ENCODE data around the gene DCST1.

Gene DCST1

DNA sequence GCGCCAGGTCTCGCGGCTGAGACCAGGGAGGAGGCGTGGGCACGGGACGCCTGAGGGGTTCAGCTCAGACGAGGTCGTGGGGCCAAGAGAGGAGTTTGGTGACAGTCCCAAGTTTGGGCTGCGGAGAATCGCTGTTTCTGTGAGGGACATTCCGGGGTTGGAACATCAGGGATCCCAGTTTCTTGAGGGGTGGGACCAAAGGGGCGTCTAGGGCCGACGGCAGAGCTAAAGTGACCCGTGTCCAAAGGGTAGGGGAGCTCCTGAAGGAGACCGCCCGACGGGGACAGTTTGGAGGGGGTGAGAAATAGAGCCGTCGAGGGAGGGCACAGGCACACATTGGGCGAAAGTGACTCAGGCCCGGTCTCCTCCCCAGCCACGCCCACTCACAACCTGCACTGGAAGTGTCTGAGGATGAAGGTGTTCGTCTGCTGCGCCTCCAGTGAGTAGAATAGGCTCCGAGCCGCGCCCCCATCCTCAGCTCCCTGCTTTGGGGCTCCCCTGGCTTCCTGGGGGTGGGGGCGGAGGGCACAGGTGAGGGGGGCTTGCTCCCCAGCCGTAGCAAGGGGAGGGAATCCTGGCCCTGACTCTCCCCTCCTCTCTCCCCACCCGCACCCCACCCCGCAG, 52.0 kb downstream of the DCST1 start:
- FAIRE-seq (peak; percentile 20), DNase-seq (ENCODE audit: low spot score) (peak; percentile 69)

- no peak for FAIRE-seq
- DNase-seq (ENCODE audit: low spot score): peak; percentile 78
These were observed 52.6 kb downstream of the DCST1 start for GRCh38 chr1:155086128-155086741.

- FAIRE-seq (no peak), DNase-seq (ENCODE audit: low spot score) (no peak)
These were observed 53.4 kb downstream of the DCST1 start for GRCh38 chr1:155086856-155087535.

DNA sequence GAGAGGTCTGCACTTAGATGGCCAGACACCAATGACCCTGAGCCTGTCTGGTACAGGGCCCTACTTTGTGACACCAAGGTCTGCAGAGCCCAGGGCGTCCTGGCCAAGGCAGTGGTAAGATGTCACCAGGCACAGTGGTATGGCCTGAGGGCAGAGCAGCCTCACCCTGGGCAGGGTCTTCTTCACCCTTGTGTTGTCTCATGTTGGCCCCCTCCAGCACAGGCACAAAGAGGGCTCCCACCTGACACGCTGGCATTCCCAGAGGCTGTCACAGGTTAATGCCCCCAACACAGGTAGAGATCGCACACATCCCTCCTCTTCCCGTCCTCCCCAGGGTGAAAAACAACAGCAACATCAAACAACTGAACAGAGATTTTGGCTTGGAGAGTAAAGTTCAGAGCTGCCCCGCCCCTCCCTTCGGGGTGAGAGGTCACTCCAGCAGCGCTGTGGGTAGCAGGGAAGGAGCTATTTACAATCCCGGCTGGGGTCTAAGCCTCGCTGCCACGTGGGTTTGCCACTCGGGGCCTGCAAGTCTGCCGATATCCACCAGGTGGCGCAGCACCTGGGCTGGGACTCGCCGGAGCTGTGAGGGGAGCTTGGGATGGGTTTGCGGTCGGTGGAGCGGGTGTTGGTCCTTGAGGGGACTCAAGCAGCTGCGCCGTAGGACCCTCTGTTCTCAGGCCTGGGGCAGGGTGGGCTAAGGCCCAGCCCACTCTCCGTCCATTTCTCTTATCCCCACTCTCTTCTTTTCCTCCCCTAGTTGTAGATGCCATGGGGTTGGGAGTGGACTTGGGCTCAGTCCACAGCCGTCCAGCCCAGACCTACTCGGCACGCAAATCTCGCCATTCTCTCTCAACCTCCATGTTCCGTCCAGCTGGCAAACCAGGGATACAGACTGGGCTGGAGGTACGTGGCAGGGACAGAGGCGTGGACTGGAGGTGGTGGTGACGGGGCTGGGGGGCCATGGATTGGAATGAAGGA, 57.7 kb downstream of the DCST1 start:
- DNase-seq (ENCODE audit: low spot score): peak; percentile 78
- no peak for FAIRE-seq

- DNase-seq (ENCODE audit: low spot score): no peak
- FAIRE-seq: no peak
These were observed 58.5 kb downstream of the DCST1 start for GRCh38 chr1:155092131-155092530.

DNA sequence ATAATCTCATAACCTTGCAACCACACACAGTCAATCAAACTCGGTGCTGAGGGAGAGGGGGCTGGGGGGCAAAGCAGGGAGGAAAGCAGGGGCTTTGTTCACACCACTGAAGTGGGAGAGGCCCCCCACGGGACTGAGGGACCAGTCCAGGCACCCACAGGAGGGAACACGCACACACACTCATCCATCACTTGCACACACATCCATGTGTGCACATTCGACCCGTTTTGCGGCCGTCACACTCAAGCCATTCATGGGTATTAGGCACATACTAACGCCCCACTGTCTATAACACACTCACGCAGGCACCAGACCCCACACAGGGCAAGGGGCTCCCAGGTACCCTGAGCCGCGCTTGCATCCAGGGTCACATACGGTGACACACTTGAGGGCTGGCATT, 59.0 kb downstream of the DCST1 start:
- no peak for FAIRE-seq

DNA sequence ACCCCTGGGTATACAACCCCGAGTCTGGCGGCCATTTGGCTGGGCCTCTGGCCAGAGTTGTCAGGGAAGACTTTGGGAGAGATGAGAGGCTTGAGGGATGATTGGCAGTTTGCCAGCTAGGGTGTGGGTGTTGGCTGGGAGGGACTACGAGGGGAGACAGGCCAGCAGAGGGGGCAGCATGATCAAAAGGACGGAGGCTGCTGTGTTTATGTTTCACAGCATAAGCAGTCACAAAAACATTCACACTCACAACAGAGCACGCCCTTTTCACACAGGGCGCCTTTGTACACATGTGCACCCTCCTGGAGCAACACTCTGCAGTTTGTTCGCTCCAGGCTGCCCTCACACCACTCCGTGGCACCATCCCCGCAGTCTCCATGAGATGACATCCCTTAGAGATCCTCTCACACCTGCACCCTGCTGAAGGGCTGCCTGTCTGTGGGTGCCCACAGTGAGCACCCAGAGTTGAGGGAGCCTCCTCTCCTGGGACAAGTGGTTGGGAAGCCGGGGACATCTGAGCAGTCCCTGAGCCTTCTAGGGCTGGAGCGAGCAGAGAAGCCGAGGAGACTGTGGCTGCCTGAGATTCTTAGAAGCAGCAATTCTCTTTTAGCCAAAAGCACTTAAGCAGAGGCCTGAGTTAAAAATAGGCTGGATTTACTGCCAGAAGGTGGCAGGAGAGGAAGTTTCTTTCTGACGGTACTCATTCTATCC, 60.4 kb downstream of the DCST1 start:
- no peak for DNase-seq (ENCODE audit: low spot score)
- no peak for FAIRE-seq

More for the DNA sequence above, 59.0 kb downstream of the DCST1 start:
- no peak for DNase-seq (ENCODE audit: low spot score)

DNA sequence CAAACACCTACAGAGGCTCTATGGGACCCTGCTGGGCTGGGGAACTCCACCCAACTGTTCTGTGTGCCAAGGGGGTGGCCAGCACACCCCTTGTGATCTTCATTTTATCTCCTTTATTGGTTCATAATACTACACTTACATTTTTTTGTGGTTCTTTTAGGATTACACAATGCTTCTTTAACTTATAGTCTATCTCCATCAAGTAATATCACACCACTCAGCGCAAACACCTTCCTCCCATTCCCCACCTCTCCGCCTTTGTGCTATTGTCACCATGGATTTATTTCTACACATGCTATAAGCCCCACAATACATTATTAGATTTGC, 61.0 kb downstream of the DCST1 start:
- no peak for FAIRE-seq
- no peak for DNase-seq (ENCODE audit: low spot score)

- DNase-seq (ENCODE audit: low spot score) (no peak), FAIRE-seq (no peak)
These were observed 65.7 kb downstream of the DCST1 start for GRCh38 chr1:155099331-155099730.

Measured in urothelium cell line (cell line).